Stimulated activated CD8-positive, alpha-beta memory T cell treated with anti-CD3 and anti-CD28 coated beads, Interleukin-12 subunit alpha, Interleukin-12 subunit beta, amount 100 ng/mL, for 24 hours (primary cell): Measurements from ENCODE around the gene KCNE3.
"Not testable (repeated sequence)": the region's sequence is repeated elsewhere in the genome, so short reads cannot be mapped to it uniquely, and the experiment has no call there.

Experiments
- DNase-seq: peaks from one replicate; pipeline ENCODE4 v3.0.0-alpha.2; 2020; ENCODE audit errors: extremely low read depth

KCNE3 gene

DNA sequence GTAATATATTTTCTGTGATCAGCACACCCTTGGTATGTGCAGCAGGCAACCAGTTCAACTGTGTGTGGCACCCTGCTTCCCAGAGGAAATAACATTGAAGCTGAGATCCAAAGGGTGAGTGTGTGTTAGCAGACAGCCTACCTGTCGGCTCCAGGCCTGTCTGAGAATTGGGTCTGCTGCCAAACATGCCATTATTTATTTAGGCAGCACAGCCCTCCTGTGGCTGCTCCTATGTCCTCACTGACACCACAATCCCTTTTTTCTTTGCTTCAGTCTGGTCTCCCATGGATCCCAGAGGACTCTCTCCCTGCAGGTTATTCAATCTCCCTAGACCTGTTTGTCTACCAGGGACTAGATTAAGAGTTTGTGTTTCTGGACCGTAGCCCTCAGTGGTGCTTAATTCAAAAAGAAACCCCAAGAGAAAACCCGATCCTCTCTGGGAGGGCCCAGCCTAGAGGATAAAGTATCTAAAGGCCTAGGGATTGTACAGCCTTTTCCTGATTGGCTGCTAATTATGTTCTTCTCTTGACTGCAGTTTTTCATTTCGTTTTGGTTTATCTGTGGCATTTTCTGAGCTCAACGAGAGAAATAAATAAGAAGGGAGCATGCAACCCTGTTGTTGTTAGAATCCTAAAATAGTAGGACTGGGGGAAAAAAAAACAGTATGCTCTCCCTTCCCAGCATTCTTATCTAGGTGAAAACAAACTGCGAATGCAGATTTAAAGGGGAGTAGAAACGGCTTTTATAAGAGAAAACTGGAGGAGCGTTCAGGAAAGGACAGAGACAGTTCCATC lies 24.1 kb downstream of the KCNE3 start:
- no peak for DNase-seq

DNA sequence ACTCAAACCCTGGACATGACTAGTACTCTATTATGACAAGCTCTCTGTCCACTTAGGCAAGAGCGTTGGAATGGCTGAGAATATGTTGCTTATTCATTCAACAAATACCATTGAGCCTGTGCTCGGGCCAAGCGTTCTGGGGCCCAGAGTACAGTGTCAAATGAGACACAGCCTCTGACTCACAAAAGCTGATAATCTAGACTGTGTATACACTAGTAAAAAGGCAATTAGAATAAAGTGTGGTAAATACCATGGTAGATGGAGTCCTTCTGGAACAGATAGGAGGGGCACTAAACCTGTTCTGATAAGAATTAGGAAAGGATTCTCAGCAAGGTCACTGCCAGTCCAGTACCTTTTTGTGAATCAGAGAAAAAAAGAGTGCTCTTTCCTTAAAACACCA lies 24.7 kb downstream of the KCNE3 start:
- DNase-seq: no peak

DNA sequence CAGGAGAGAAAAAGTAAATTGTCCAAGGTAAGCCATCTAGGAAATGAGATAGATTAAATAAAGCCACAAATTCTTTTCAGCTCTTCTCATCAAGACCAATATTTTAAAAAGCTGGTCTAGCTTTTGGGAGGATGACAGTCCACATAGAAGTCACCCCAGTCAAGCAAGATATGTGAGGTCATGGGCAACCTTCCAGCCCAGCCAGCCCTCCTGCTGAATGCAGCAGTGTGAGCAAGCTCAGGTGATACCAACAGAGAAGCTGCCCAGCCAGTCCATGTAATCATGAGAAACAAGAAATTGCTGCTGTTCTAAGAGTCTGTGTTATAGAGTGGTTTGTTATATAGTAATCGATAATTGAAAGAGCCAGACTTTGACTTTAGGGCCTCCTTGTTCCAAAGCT lies 28.7 kb downstream of the KCNE3 start:
- DNase-seq: no peak

DNA sequence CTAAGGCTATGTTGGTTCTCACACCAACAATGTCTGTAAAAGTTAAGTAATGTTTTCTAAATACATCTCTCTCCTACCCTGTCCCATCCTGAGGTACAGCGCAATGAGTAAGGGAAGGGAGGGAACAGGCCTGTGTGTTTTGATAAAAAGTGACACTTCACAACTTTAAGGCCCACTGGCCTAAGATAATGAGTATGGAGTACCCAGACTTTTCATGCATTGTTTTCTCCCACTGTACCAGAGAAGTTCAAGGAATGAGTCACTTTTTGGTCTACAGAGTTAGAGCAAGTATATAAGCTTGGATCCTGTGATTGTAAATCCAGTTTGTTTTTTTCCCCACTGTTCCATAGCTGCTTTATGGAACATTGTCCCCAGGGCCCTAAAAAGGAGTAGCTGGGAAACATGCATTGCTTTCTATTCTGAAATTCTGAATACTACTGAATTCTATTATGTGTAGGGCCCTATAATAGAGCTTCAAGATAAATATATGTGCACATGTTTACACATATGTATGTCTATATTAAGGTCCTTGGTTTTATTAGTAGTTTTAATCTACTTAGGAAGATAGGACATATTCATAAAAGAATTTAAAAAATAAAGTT lies 29.8 kb downstream of the KCNE3 start:
- DNase-seq: no peak

DNA sequence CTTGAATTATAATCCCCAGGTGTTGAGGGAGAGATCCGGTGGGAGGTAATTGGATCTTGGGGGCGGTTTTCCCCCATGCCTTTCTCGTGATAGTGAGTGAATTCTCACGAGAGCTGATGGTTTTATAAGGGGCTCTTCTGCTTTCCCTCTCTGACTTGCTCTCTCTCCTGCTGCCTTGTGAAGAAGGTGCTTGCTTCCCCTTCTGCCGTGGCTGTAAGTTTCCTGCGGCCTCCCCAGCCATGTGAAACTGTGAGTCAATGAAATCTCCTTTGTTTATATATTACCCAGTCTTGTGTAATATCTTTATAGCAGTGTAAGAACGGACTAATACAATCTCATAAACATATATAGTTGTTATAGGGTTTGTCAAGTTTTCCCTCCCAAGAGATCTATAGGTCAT lies 32.8 kb downstream of the KCNE3 start:
- no peak for DNase-seq

DNA sequence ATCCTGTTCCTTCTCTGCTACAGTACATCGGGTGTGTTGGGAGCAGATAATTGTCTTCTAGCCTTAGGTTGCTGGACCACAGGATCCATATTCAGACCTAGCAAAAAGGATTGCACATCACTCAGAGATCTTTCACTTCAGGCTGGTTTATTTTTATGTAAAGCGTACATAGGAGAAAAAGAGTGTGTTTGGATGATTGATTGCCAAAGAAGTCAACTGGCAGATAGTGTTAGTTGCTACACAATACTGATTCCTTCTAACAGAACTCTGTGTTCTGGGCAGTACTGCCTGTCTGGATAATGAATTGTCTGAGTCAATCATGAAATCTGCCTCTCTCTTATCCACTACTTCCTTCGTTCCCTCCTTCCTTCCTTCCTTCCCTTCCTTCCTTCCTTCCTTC lies 38.1 kb downstream of the KCNE3 start:
- no peak for DNase-seq

DNA sequence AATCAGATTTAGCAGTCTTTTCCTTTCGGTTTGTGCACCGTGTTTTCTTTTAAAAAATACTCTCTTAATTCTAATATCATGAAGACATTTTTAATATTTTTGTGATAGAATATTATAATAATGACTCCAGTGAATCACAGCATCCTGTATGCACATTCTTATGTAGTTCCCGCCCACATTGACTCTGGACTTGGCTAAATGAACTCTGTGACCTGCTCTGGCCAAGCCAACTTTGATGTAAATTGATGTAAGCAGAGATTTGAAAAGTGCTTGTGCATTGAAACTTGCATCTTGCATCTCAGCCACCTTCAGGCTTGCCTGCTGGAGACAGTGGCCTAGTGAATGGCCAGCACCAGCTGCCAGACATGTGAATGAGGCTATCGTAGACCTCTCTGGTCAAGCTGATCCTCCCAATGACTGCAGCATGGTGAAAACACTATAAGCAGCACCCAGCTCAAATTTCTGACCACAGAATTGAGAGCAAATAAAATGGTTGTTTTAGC lies 39.9 kb downstream of the KCNE3 start:
- no peak for DNase-seq

DNA sequence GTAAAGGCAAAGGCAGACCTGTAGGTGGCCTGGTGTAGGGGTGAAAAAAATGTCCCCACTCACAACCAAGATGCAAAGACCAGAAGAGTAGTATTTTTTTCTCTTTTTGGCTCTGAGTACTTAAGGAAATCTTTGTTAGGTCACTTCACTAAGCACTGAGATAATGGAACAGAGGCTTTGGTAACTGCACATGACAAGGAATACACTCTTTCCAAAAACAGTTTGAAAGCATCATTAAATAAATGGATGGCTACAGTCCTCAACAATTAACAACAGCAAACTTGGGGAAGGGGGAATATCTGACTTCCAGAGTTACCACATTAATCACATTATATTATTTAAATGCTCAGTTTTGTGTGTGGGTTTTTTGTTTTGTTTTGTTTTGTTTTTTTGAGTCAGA lies 42.2 kb downstream of the KCNE3 start:
- DNase-seq: no peak

DNA sequence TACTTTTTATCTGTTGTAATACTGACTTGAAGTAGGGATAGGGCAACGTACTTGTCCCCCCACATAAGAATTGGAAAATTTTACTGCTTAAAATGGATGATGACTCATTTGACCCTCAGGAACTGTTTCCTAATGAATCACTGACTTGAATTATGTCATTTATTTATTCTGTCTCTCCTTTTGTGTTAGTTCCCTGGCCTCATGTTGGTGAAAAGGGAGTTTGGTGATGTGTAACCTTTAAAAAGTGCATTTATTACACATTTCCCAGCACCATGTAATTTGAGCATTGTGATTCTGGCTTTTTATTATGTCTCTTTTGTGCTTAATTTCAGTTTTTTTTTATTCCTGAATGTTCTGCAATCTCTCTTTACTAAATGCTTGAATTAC lies 48.8 kb downstream of the KCNE3 start:
- DNase-seq: no peak

DNA sequence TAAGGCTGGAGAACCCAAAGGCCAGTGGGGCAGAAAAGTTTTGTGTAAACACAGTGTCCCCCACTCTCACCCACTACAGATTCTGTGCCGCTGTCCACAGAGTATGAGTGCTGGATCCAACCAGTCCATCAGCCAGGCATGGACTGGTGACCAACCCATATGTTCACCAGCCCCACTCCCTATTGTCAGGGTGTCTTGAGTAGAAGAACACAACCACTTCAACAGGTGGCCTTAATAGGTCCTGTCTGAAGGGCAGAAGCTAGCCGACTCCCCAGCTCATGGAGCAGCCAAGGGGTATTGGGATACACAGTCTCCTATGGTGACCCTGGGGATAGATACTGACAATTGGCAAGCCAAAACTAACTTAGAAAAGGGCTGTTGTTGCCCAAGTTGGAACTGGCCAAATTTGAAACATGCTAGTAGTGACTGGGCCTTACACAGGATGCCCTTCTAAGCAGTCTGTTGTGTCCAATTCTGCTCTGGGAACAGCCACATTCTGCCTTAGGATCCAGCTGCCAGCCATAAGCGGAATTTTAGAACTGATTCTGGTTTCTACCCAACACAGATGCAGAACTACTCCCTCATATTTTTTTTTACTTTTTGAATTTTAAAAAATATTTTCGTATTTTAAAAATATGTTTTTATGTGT lies 49.4 kb downstream of the KCNE3 start:
- DNase-seq: no peak

DNA sequence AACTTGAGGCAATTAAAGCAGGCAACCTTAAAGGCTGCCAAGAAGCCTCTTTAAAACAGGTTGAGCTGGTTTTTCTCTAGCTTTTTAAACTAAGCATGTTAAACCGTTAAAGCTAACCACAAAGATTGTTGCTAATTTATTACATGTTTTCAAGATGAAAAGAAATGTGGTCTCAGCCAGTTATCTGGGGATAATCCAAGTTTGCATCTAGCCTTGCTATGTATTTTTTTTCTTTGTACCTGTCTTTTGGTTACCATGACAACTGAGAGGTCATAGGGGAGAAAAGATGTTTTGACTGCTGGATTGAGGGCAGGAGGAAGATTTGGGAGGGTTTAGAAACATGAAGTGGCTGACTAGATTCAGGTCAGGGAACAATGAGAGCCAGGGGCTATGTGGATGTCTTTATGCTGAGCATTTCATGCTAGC lies 50.0 kb downstream of the KCNE3 start:
- no peak for DNase-seq

DNA sequence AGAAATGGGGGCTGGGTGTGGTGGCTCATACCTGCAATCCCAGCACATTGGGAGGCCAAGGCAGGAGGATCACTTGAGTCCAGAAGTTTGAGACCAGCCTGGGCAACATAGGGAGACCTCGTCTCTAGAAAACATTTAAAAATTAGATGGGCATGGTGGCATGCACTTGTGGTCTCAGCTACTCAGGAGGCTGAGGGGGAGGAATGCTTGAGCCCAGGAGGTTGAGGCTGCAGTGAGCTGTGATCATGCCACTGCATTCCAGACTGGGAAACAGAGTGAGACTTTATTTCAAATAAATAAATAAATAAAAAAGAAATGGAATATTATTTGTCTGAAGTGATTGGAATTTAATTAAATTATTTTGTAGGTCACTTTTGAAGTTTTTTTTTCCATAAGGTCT lies 50.4 kb downstream of the KCNE3 start:
- DNase-seq: not testable (repeated sequence)

DNA sequence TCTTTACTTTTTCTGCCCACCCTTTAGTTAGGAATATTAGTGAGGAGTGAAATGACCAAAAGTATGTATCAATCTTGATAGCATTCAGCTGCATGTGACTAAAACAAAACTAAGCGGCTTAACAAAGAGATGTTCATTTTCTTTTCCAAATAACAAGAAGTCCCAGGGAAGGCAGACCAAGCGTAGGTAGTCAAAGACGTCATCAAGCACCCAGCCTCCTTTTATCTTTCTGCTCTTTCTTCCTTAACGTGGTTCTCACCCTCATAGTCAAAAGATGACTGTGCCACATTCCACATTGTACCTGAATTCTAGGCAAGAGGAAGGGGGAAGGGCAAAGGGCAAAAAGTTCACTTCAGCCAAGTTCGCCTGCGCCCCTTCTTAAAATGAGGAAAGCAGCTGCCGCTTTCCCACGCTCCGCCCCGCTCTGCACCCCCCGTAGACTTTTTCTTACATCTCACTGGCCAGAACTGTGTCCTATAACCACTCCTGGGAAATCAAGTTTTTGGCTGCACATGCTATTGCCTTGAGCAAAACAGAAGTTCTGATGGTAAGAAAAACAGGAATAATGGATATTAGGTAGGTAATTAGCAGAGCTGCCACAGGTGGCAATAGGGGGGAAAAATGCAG lies 54.5 kb downstream of the KCNE3 start:
- DNase-seq: no peak

DNA sequence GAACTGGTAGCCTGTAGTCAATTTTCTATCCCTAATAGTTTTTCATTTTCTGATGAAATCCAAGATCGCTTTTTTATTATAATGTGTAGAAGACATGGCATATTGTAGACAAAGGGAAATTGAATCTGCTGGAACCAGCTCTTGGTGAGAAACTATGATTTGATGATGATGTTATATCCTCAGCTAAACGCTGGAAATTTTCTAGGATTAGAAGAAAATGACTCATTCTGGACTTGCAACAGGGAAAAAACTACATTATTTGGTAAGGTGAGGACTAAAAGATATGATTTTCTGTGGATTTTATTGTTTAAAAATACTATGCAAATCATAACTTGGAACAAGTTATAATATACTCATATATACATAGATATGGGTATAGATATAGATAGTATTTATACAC lies 55.0 kb downstream of the KCNE3 start:
- DNase-seq: no peak

DNA sequence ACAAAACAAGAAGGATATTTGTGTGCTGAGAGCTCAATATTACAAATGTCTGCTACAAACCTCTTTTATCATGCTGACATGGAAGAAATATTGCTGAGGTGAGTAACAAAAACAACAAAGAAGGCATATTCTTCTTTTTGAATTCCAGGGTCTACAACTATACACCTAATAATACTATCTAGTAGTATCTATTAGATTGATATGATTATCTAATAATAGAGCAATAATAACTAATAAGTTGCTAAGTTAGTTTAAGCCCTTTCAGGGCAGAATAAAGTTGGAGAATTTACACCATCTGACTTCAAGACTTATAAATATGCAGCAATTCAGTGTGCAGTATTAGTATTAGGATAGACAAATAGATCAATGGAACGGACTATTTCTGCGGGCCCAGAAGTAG lies 57.7 kb downstream of the KCNE3 start:
- no peak for DNase-seq
